Smooth muscle cell (in vitro differentiated cells): ENCODE measurements around the gene RCAN1. TPM values are rescaled to one million over a fixed set of nuclear protein-coding genes. Genes with fewer than 3 reads are reported as not detected.
"Not testable (repeated sequence)": the region's sequence is repeated elsewhere in the genome, so short reads cannot be mapped to it uniquely, and the experiment has no call there.

Source experiments
- DNase-seq: peaks from one replicate; lab custom pipeline; 2025; ENCODE audit not compliant: unreplicated experiment; lab: John Stamatoyannopoulos, UW
- H2AFZ ChIP-seq: fragments of 200-600 bp; sonication (generic); 2 replicates; pipeline ENCODE4 v1.6.0; 2016; ENCODE audit warnings: antibody characterized with exemption, low read depth, mild to moderate bottlenecking
- H3F3A ChIP-seq: fragments of 200-600 bp; sonication (generic); 2 replicates; pipeline ENCODE4 v1.6.0; 2017; ENCODE audit warnings: antibody characterized with exemption, low read depth
- H3K27ac ChIP-seq: fragments of 200-600 bp; sonication (generic); 2 replicates; pipeline ENCODE4 v1.5.1; 2016; ENCODE audit warnings: low read depth, mild to moderate bottlenecking
- H3K27me3 ChIP-seq: fragments of 200-600 bp; sonication (generic); 2 replicates; pipeline ENCODE4 v1.6.1; 2016; ENCODE audit warnings: low read depth, mild to moderate bottlenecking
- H3K36me3 ChIP-seq: fragments of 200-600 bp; sonication (generic); 2 replicates; pipeline ENCODE4 v1.5.1; 2016; ENCODE audit warnings: low read depth
- H3K4me1 ChIP-seq: fragments of 200-600 bp; sonication (generic); 2 replicates; pipeline ENCODE4 v1.5.1; 2016; ENCODE audit warnings: low read depth
- H3K4me2 ChIP-seq: fragments of 200-600 bp; sonication (generic); 2 replicates; pipeline ENCODE4 v1.6.0; 2016; ENCODE audit warnings: mild to moderate bottlenecking
- H3K4me3 ChIP-seq: fragments of 200-600 bp; sonication (generic); 2 replicates; pipeline ENCODE4 v1.5.1; 2016; ENCODE audit warnings: mild to moderate bottlenecking
- H3K79me2 ChIP-seq: fragments of 200-600 bp; sonication (generic); 2 replicates; pipeline ENCODE4 v1.6.0; 2016; ENCODE audit warnings: low read depth, mild to moderate bottlenecking
- H3K9ac ChIP-seq: fragments of 200-600 bp; sonication (generic); 2 replicates; pipeline ENCODE4 v1.6.0; 2016; ENCODE audit warnings: low read depth
- H3K9me3 ChIP-seq: fragments of 200-600 bp; sonication (generic); replicated peaks from 2 replicates; pipeline ENCODE4 v1.5.1; 2016; ENCODE audit warnings: low read depth
- H4K20me1 ChIP-seq: fragments of 200-600 bp; sonication (generic); 2 replicates; pipeline ENCODE4 v1.6.0; 2016; ENCODE audit warnings: low read depth
- WGBS: methylation state at CpG from one replicate; pipeline ENCODE4 v1.1.7; 2016; ENCODE audit warnings: low lambda C conversion rate; 5-methylcytosine and 5-hydroxymethylcytosine counted together
- polyA plus RNA-seq: library from polyadenylated mRNA; unstranded; fragments of >200 nt; fragmentation: Nextera tagmentation; extraction: Ambion mirVana; gene quantifications from 2 replicates; pipeline ENCODE4 v1.2.1, GENCODE V29; 2016
- total RNA-seq: library from RNA; depleted of rRNA; stranded (reverse); fragments of >200 nt; gene quantifications from 2 replicates; pipeline ENCODE4 v1.2.3, GENCODE V29; 2014
- TF ChIP-seq, protein P1 (sequence below): fragments of 200-600 bp; sonication (generic); IDR thresholded peaks from 2 replicates; pipeline ENCODE4 v1.5.1; 2017; ENCODE audit warnings: borderline replicate concordance, mild to moderate bottlenecking, antibody characterized with exemption; ENCODE audit not compliant: insufficient read depth, poor library complexity, severe bottlenecking

RCAN1 gene
- total and polyA plus RNA-seq, 2 experiments from 2014 or later: 77.3 to 155 TPM

DNA sequence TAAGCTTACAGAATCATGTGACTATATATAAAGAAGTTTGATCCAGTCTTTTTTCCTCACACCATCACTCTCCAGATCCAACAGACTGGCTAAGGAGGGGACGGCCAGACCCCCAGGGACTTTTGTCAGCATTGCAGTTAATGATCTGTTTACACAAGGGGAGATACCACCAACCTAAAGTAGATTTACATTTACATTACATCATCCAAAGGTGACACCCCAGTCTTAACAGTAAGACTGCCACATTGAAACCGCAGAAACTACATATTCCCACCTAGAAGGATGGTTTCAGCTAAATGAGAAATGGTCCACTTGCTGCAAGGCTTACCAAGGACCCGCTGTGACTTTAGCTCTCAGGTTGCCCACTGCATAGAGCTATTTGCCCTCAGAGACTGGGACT lies 3.4 kb downstream of the RCAN1 start:
- Histone ChIP-seq H3K27ac (no peak overlapping the region), H4K20me1 (peaks cover 5% of the 10 kb centered on the region), H3K4me1 (no peaks in the 10 kb centered on the region), H2AFZ (no peak overlapping the region), H3K9ac (no peak overlapping the region), H3K4me2 (no peak overlapping the region), H3K36me3 (no peaks in the 10 kb centered on the region), H3F3A (no peaks in the 10 kb centered on the region), H3K4me3 (no peak overlapping the region), H3K9me3 (no peaks in the 10 kb centered on the region), H3K27me3 (peaks cover 3% of the 10 kb centered on the region), H3K79me2 (no peaks in the 10 kb centered on the region)
- TF ChIP-seq, protein P1, sequence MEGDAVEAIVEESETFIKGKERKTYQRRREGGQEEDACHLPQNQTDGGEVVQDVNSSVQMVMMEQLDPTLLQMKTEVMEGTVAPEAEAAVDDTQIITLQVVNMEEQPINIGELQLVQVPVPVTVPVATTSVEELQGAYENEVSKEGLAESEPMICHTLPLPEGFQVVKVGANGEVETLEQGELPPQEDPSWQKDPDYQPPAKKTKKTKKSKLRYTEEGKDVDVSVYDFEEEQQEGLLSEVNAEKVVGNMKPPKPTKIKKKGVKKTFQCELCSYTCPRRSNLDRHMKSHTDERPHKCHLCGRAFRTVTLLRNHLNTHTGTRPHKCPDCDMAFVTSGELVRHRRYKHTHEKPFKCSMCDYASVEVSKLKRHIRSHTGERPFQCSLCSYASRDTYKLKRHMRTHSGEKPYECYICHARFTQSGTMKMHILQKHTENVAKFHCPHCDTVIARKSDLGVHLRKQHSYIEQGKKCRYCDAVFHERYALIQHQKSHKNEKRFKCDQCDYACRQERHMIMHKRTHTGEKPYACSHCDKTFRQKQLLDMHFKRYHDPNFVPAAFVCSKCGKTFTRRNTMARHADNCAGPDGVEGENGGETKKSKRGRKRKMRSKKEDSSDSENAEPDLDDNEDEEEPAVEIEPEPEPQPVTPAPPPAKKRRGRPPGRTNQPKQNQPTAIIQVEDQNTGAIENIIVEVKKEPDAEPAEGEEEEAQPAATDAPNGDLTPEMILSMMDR: no peak
- DNase-seq: no peak
- WGBS: 86% methylated on average over 3 of the region's 3 CpGs

GRCh38 chr21:34609933-34610549 lies 4.9 kb downstream of the RCAN1 start:
- Histone ChIP-seq H3K9me3 (no peaks in the 10 kb centered on the region), H3K27ac (no peak overlapping the region), H3K79me2 (no peaks in the 10 kb centered on the region), H3K27me3 (peaks cover 3% of the 10 kb centered on the region), H3F3A (no peaks in the 10 kb centered on the region), H3K4me1 (no peaks in the 10 kb centered on the region), H3K4me3 (no peak overlapping the region), H3K9ac (no peak overlapping the region), H3K36me3 (no peaks in the 10 kb centered on the region), H2AFZ (no peak overlapping the region), H3K4me2 (no peak overlapping the region), H4K20me1 (peaks cover 5% of the 10 kb centered on the region)
- no peak for DNase-seq
- 88% methylated on average over 9 of the region's 9 CpGs for WGBS
- TF ChIP-seq, protein P1: no peak

DNA sequence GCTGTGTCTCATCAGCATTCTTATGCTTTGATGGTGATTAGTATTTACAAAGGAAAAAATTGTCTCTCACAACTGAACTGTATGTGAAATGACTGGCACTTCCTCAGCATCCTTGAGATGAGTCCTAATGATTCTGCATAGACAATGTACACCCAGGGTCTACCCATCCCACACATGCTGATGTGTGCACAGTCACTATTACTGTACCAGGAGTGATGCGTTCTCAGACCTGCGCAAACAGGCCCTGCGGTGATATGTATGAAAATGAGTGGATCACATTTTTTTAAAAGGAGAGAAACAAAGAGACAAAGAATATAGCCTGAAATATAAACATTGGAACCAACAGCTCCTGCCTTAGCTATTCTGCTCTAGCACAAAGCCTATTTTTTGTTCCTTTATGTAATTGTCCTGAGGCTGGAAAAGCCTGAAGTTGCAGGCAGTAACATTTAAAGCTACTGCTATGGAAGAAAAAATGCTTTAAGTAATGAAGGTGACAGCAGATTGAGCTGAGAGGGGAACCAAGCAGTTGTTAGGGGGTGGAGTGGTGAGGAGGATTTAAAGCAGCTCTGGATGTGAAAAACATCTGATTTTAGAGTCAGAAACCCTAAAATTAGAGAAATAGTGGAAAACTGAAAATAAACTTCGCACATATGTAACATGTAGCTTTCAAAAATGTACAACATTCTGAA lies 5.5 kb downstream of the RCAN1 start:
- Histone ChIP-seq H4K20me1 (peaks cover 5% of the 10 kb centered on the region), H3F3A (no peaks in the 10 kb centered on the region), H3K9me3 (no peaks in the 10 kb centered on the region), H3K4me1 (no peaks in the 10 kb centered on the region), H3K36me3 (no peaks in the 10 kb centered on the region), H3K9ac (no peak overlapping the region), H3K27ac (no peak overlapping the region), H3K27me3 (peaks cover 3% of the 10 kb centered on the region), H3K4me3 (no peak overlapping the region), H3K79me2 (no peaks in the 10 kb centered on the region), H3K4me2 (no peak overlapping the region), H2AFZ (no peak overlapping the region)
- DNase-seq: no peak
- 94% methylated on average over 4 of the region's 4 CpGs for WGBS
- TF ChIP-seq, protein P1: no peak

GRCh38 chr21:34607376-34607775 lies 7.5 kb downstream of the RCAN1 start:
- not testable (repeated sequence) for H3K36me3 ChIP-seq, H2AFZ ChIP-seq, H3K9ac ChIP-seq, H3K79me2 ChIP-seq, H3K4me1 ChIP-seq, H3K4me2 ChIP-seq, H3K27ac ChIP-seq, H3K4me3 ChIP-seq, H3K27me3 ChIP-seq, DNase-seq, H3K9me3 ChIP-seq, H3F3A ChIP-seq
- WGBS: 98% methylated on average over 5 of the region's 5 CpGs
- peaks cover 10% of the 10 kb centered on the region for H4K20me1 ChIP-seq
